ENCODE results near the gene TP53AIP1.

- TF ChIP-seq GATA3 (IDR thresholded peaks at IDR 0.05; ENCODE audit: low read depth, low read length) (no peak), GATA2 (IDR thresholded peaks at IDR 0.05; ENCODE audit: low read depth, low read length) (no peak)
Measured at GRCh38 chr11:128896356-128896755, 46.3 kb downstream of the TP53AIP1 start.

Data from SH-SY5Y (cell line).